ENCODE data around the gene ZNF225. TPM values are rescaled to one million over a fixed set of nuclear protein-coding genes. Genes with fewer than 3 reads are reported as not detected.
A peak's percentile ranks its signal among the peaks of the same experiment; 100 is the strongest.

Gene ZNF225
- total and polyA plus RNA-seq, 9 of the 15 experiments (the other 6 are each of a cell fraction or from before 2014, with no cell fraction given) = 1.4 to 4.2 (median 2.2) TPM

DNA sequence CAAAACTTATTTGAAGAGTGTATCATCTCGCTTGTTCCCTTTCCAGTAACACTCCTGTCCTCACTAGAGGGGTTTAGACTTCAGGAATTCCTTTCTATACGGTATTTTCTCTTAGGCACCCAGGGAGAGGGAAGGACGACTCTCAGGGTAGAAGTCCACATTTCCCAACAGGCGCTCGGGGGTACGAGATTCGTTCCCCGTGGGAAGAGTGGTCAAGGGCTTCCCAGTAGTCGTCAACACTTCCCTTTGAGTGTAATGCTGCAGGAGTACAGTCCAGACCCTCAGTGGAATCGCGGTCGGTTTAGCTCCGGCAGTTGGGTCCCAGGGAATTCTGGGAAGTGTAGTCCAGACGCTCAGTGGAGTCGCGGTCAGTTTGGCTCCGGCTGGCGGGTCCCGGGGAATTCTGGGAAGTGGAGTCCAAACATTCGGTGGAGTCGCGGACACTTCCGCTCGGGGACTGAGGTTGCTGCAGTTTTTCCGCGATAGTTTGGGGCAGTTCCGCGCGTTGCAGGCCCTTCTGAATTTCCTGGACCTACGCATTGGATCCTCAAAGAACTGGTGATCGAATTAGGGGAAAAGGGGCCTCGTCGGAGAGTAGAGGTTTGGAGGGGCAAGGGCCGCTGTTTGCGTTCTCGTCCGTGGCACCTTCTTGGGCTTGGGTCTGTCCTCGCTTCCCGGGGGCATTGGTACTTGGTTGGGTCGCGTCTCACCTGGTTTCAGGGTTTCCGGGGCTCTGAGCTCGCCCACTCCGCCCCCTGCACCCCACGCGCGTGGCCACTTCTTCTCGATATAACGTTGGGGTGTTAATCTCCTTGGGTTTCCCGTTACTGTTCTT is 19.1 kb upstream of the ZNF225 start, which contains the start of gene ZNF224 (continued):
- TF ChIP-seq ZNF184 (CRISPR knock-in tag; IDR thresholded peaks at IDR 0.05) (no peak), ZNF764 (CRISPR knock-in tag; IDR thresholded peaks at IDR 0.05; ENCODE audit: low read depth) (no peak), ZNF316 (IDR thresholded peaks at IDR 0.05) (no peak), NEUROD1 (IDR thresholded peaks at IDR 0.05; ENCODE audit: borderline replicate concordance, low read depth, low read length, partially characterized antibody) (no peak), ZFP1 (CRISPR knock-in tag; IDR thresholded peaks at IDR 0.05) (no peak), ZNF121 (CRISPR knock-in tag; conservative IDR thresholded peaks at IDR 0.05) (no peak), MEF2A (IDR thresholded peaks at IDR 0.05; ENCODE audit: control insufficient read depth, low read depth, low read length) (no peak), MAFG (tag; conservative IDR thresholded peaks at IDR 0.05) (no peak), BCL6 (CRISPR knock-in tag; IDR thresholded peaks at IDR 0.05) (no peak), PHF20 (IDR thresholded peaks at IDR 0.05; ENCODE audit: partially characterized antibody) (peak; percentile 61), ZFX (CRISPR knock-in tag; IDR thresholded peaks at IDR 0.05) (peak; percentile 60), GABPB2 (CRISPR knock-in tag; conservative IDR thresholded peaks at IDR 0.05) (no peak), SIN3B (IDR thresholded peaks at IDR 0.05; ENCODE audit: low read depth) (no peak; the same call in 1 of the 2 replicates), CBX8 (IDR thresholded peaks at IDR 0.05; ENCODE audit: borderline replicate concordance, extremely low read depth, low read depth, low read length, poor library complexity, severe bottlenecking) (no peak)
- TF ChIP-seq, protein P1, sequence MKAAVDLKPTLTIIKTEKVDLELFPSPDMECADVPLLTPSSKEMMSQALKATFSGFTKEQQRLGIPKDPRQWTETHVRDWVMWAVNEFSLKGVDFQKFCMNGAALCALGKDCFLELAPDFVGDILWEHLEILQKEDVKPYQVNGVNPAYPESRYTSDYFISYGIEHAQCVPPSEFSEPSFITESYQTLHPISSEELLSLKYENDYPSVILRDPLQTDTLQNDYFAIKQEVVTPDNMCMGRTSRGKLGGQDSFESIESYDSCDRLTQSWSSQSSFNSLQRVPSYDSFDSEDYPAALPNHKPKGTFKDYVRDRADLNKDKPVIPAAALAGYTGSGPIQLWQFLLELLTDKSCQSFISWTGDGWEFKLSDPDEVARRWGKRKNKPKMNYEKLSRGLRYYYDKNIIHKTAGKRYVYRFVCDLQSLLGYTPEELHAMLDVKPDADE (conservative IDR thresholded peaks at IDR 0.05; ENCODE audit: control insufficient read depth, low read depth, low read length) = peak; percentile 99
- TF ChIP-seq, protein P2, sequence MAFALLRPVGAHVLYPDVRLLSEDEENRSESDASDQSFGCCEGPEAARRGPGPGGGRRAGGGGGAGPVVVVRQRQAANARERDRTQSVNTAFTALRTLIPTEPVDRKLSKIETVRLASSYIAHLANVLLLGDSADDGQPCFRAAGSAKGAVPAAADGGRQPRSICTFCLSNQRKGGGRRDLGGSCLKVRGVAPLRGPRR (CRISPR knock-in tag; IDR thresholded peaks at IDR 0.05) = no peak
- TF ChIP-seq, protein P3, sequence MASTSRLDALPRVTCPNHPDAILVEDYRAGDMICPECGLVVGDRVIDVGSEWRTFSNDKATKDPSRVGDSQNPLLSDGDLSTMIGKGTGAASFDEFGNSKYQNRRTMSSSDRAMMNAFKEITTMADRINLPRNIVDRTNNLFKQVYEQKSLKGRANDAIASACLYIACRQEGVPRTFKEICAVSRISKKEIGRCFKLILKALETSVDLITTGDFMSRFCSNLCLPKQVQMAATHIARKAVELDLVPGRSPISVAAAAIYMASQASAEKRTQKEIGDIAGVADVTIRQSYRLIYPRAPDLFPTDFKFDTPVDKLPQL (IDR thresholded peaks at IDR 0.05; ENCODE audit: extremely low read depth, insufficient read length) = no peak
- TF ChIP-seq, protein P4, sequence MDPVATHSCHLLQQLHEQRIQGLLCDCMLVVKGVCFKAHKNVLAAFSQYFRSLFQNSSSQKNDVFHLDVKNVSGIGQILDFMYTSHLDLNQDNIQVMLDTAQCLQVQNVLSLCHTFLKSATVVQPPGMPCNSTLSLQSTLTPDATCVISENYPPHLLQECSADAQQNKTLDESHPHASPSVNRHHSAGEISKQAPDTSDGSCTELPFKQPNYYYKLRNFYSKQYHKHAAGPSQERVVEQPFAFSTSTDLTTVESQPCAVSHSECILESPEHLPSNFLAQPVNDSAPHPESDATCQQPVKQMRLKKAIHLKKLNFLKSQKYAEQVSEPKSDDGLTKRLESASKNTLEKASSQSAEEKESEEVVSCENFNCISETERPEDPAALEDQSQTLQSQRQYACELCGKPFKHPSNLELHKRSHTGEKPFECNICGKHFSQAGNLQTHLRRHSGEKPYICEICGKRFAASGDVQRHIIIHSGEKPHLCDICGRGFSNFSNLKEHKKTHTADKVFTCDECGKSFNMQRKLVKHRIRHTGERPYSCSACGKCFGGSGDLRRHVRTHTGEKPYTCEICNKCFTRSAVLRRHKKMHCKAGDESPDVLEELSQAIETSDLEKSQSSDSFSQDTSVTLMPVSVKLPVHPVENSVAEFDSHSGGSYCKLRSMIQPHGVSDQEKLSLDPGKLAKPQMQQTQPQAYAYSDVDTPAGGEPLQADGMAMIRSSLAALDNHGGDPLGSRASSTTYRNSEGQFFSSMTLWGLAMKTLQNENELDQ (CRISPR knock-in tag; IDR thresholded peaks at IDR 0.05; ENCODE audit: borderline replicate concordance) = no peak
- TF ChIP-seq, protein P5, sequence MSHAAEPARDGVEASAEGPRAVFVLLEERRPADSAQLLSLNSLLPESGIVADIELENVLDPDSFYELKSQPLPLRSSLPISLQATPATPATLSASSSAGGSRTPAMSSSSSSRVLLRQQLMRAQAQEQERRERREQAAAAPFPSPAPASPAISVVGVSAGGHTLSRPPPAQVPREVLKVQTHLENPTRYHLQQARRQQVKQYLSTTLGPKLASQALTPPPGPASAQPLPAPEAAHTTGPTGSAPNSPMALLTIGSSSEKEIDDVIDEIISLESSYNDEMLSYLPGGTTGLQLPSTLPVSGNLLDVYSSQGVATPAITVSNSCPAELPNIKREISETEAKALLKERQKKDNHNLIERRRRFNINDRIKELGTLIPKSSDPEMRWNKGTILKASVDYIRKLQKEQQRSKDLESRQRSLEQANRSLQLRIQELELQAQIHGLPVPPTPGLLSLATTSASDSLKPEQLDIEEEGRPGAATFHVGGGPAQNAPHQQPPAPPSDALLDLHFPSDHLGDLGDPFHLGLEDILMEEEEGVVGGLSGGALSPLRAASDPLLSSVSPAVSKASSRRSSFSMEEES (CRISPR knock-in tag; IDR thresholded peaks at IDR 0.05) = no peak
- TF ChIP-seq, protein P6, sequence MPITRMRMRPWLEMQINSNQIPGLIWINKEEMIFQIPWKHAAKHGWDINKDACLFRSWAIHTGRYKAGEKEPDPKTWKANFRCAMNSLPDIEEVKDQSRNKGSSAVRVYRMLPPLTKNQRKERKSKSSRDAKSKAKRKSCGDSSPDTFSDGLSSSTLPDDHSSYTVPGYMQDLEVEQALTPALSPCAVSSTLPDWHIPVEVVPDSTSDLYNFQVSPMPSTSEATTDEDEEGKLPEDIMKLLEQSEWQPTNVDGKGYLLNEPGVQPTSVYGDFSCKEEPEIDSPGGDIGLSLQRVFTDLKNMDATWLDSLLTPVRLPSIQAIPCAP (CRISPR knock-in tag; IDR thresholded peaks at IDR 0.05; ENCODE audit: borderline replicate concordance) = no peak

Measured in K562 (cell line).